ENCODE results near the gene F2RL2. TPM values are rescaled to one million over a fixed set of nuclear protein-coding genes. Genes with fewer than 3 reads are reported as not detected.

Gene F2RL2
- 3.3 to 4.7 TPM (median 4.2 TPM) in 5 replicates for total RNA-seq (2022; extraction: Qiagen RNA extraction)

GRCh38 chr5:76622973-76623596, at the start of gene F2RL2:
TSS of gene F2RL2 (minus strand) at chr5:76623403. CDS start at chr5:76623230, 173 bp downstream.

Other genes with a start within 250 kb of the F2RL2 start
- gene IQGAP2, start 220.1 kb downstream of the F2RL2 start, total RNA-seq (2022; extraction: Qiagen RNA extraction): 1.9 to 3.1 TPM (median 2.5 TPM) in 5 replicates
- 39.0 to 57.3 TPM (median 55.0 TPM) in 5 replicates for gene F2R, start 92.7 kb upstream of the F2RL2 start, total RNA-seq (2022; extraction: Qiagen RNA extraction)
- 204 to 250 TPM (median 224 TPM) in 5 replicates for gene F2RL1, start 195.6 kb upstream of the F2RL2 start, total RNA-seq (2022; extraction: Qiagen RNA extraction)
- not detected in 5 replicates for gene S100Z, start 226.6 kb upstream of the F2RL2 start, total RNA-seq (2022; extraction: Qiagen RNA extraction)